Measurements from ENCODE around the gene FARP1.

Gene FARP1

DNA sequence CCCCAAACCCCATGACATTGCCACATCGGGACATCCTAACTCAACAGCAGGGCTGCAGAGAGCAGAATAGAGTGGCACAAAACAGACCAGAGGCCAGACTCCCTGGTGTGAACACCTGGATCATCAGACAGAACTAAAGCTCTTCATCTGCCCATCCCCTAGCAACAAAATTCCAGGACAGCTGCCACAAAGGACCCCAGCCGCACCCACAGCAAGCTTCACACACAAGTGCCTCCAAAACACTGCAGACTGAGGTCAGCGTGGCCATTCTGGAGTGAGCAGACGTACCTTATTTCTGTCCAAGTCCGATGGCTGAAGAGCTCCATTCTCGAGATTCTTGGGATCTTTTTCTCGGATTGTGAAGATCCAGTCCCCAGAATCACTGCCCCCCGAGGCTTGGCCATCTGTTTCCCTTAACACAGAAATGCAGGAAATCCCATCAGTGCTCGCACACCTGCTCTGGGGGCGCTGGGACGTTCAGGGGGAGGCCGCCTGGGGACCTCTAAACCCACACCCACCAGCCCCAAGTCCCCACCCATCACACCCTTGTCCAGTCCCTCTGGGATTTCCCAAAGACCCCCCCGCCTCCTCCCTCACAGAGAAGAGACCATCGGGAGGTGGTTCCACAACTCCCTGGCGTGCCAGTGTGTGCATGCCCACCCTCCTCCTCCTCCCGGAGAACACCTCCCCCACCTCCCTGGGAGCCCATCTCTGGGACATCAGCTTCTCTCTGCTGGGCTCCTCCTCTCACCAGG lies 318.8 kb downstream of the FARP1 start:
- no peak overlapping the region for H3K4me3 ChIP-seq (replicated peaks in 1 of 2; ENCODE audit: low read depth in 2 of 2, low read length in 2 of 2)
- no peak for TF ChIP-seq CTCF (IDR thresholded peaks at IDR 0.05; ENCODE audit: low read depth, low read length)
- DNase-seq (ENCODE audit: low read depth in 2 of 2) = no peak

DNA sequence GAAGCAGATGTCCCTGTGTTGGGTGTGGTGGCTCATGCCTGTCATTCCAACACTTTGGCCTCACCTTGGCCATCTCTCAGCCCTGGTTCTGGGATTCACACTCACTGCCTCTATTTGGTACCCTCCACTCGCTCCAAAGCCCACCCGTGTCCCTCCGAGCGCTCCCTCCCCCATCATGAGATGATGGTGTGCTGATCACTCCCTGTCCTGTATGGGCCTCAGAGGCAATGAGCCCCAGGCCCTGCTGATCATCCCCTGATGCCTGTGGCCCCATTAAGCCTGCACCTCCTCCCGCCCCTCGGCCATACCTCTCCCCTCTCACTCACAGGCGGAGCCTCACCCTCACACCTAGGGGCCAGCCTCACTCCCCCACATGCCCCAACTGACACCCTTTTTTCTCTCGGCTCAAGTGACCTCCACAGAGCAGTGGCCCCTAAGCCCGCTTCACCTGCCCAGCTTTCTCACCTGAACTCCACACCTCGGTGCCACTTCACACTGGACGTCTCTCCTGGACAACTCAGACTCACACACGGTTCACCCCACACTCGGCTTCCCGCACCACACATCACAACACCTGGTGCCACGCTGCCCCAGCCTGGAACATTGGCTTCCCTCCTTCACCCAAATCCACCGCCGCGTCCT lies 319.5 kb downstream of the FARP1 start:
- no peak for DNase-seq (ENCODE audit: low read depth in 2 of 2)
- TF ChIP-seq CTCF (IDR thresholded peaks at IDR 0.05; ENCODE audit: low read depth, low read length) = no peak

GRCh38 chr13:98462946-98463345 lies 320.1 kb downstream of the FARP1 start:
- DNase-seq (ENCODE audit: low read depth in 2 of 2) = no peak
- no peak overlapping the region for H3K4me3 ChIP-seq (replicated peaks in 1 of 2; ENCODE audit: low read depth in 2 of 2, low read length in 2 of 2)
- no peak for TF ChIP-seq CTCF (IDR thresholded peaks at IDR 0.05; ENCODE audit: low read depth, low read length)

More for the DNA sequence above, 319.5 kb downstream of the FARP1 start:
- H3K4me3 ChIP-seq (replicated peaks in 1 of 2; ENCODE audit: low read depth in 2 of 2, low read length in 2 of 2) = no peak overlapping the region

- peak; percentile 52 to 71 for DNase-seq (ENCODE audit: low read depth in 2 of 2)
- H3K4me3 ChIP-seq (replicated peaks in 1 of 2; ENCODE audit: low read depth in 2 of 2, low read length in 2 of 2) = no peak overlapping the region
- TF ChIP-seq CTCF (IDR thresholded peaks at IDR 0.05; ENCODE audit: low read depth, low read length) = peak; percentile 82
Observed at GRCh38 chr13:98466634-98467236, 323.8 kb downstream of the FARP1 start.

GRCh38 chr13:98467263-98467985 lies 324.5 kb downstream of the FARP1 start:
- DNase-seq (ENCODE audit: low read depth in 2 of 2) = no peak
- no peak overlapping the region for H3K4me3 ChIP-seq (replicated peaks in 1 of 2; ENCODE audit: low read depth in 2 of 2, low read length in 2 of 2)
- no peak for TF ChIP-seq CTCF (IDR thresholded peaks at IDR 0.05; ENCODE audit: low read depth, low read length)

- TF ChIP-seq CTCF (IDR thresholded peaks at IDR 0.05; ENCODE audit: low read depth, low read length) = no peak
- DNase-seq (ENCODE audit: low read depth in 2 of 2) = no peak
Observed at GRCh38 chr13:98468361-98468760, 325.5 kb downstream of the FARP1 start.

More at GRCh38 chr13:98468361-98468760, 325.5 kb downstream of the FARP1 start:
- H3K4me3 ChIP-seq (replicated peaks in 1 of 2; ENCODE audit: low read depth in 2 of 2, low read length in 2 of 2) = no peak overlapping the region
